GM19452 (cell line): ENCODE results near the gene BRINP3.

ENCODE experiments used
- ATAC-seq: cut with Tn5 transposase; IDR thresholded peaks from one replicate; pipeline ENCODE4 v1.9.1; 2021; ENCODE audit not compliant: unreplicated experiment

Gene BRINP3

GRCh38 chr1:190453550-190453949, 24.1 kb downstream of the BRINP3 start:
- ATAC-seq, result no peak

DNA sequence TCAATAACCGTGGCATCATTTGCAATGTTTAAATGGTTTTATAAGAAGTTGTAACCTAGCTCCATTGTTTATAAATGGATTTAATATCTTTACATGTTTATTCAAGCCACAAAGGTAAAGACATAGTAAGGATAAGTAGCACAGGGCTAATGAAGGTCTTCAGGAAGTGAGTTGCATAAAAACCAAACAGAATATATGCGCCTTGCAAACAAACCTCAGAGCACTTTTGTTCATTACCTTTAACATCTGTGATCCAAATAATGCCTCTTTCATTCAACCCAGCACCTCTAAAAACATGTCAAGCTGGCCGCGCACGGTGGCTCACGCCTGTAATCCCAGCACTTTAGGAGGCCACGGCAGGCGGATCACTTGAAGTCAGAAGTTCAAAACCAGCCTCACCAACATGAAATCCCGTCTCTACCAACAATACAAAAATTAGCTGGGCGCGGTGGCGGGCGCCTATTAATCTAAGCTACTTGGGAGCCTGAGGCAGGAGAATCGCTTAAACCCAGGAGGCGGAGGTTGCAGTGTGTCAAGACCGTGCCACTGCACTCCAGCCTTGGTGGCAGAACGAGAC, 25.3 kb downstream of the BRINP3 start:
- no peak for ATAC-seq

- ATAC-seq, result no peak
Observed at GRCh38 chr1:190444464-190444863, 33.2 kb downstream of the BRINP3 start.

GRCh38 chr1:190439447-190439846, 38.2 kb downstream of the BRINP3 start:
- ATAC-seq, result no peak

DNA sequence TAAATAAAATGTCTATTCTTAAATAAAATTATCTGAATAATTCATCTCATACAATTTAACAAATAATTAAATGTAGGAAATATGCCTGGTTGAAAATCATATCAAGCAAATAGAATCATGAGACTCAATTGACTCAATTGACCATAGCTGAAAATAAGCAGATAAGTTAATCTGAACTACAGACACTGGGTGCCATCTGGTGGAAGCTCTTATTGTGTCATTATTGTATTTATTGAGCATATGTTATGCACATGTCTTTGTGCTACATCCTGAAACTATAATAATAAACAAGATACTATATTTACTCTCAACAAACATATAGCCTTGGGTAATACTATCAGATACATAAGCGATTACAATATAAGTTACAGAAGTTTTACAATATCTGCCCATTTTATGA, 41.0 kb downstream of the BRINP3 start:
- no peak for ATAC-seq

DNA sequence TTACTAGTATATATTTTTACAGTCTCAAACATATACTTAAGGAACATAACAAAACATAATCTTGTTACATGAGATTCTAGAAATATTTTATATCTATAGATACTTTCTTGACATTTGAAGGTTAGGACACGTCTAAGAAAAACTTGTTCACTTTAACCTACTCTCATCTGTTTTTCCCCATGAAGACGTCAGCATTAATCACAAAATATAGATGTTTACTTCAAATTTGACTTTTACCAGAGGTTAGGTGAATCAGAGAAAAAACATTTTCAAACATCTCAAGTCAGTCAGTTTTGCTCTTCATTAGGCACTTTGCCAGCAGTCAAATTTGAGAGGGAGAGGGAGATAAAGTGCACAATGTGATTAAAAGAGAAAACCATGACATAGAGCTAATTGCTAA, 47.7 kb downstream of the BRINP3 start:
- ATAC-seq, result no peak

DNA sequence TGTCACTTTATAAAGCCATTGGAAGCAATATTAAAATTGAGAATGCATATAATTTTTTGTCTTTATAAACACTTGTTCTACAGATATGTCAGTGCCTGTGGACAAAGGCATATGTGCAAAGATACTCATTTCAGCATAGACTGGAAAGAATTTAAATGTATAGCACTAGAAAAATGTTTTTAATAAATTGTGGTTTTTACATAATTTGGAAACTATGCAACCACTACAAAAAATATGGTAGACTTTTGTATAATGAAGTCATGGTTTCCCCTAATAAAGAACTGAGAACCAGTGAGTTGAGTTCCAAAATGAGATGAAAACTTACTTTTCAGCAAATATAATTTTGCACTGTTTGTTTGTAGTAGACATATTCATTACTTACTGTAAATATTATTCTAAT, 48.5 kb downstream of the BRINP3 start:
- ATAC-seq, result no peak

DNA sequence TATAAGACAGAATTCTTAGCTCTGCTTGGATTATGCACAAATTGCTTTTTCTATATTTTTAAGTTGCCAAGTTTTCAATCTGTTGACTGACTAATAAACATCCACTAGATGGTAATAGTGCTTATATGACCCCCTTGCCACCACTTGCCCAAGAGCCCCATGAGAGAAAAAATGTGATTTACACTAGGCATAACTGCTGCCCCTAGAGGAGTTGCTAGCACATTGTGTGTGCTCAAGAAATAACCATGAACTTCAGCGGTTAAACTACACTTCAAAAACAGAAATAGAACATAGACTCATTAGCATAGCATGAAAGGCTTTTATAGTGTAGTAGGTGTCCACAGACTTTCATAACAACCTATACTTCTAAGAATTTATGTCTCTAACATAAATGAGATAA, 61.4 kb downstream of the BRINP3 start:
- no peak for ATAC-seq

GRCh38 chr1:190413142-190413541, 64.5 kb downstream of the BRINP3 start:
- ATAC-seq, result no peak

DNA sequence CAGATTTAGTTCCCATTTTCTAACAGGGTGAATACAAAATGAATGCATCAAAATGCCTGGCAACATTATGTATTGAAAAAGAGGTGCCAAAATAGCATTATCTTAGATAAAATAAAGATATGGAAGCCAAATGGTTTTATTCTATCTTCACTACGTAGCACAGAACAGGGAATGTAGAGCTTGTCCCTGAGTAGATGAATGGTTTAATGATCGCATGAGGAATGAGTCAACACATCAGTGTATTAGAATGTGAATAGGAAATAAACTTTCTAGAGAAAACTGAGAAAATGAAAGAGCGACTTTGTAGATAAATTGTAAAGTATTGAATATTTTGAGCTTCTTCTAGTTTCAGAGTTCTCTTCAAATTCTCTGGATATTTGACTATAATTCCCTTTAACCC, 74.3 kb downstream of the BRINP3 start:
- ATAC-seq, result no peak

- no peak for ATAC-seq
Observed at GRCh38 chr1:190399233-190399632, 78.4 kb downstream of the BRINP3 start.

- no peak for ATAC-seq
Observed at GRCh38 chr1:190391582-190391981, 86.1 kb downstream of the BRINP3 start.

DNA sequence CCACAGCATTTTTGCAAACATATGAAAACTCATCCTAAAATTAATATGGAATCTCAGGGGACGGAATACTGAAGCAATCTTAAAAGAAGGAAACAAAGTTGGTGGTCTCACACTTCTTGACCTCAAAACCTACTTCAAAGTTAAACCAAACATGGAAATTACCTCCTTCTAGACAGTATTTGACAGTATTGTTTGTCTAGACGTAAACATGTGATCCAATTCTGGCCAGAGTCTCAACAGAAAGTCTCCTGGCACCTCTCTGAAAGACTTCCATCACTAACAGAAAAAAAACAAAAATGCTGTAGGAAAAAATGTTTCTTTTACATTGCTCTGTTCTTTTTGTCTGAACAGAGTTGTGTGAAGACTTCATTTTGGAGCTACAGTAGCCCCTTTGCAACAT, 99.7 kb downstream of the BRINP3 start:
- no peak for ATAC-seq

- ATAC-seq, result no peak
Observed at GRCh38 chr1:190377294-190377693, 100.4 kb downstream of the BRINP3 start.

GRCh38 chr1:190376044-190376443, 101.6 kb downstream of the BRINP3 start:
- ATAC-seq, result no peak

DNA sequence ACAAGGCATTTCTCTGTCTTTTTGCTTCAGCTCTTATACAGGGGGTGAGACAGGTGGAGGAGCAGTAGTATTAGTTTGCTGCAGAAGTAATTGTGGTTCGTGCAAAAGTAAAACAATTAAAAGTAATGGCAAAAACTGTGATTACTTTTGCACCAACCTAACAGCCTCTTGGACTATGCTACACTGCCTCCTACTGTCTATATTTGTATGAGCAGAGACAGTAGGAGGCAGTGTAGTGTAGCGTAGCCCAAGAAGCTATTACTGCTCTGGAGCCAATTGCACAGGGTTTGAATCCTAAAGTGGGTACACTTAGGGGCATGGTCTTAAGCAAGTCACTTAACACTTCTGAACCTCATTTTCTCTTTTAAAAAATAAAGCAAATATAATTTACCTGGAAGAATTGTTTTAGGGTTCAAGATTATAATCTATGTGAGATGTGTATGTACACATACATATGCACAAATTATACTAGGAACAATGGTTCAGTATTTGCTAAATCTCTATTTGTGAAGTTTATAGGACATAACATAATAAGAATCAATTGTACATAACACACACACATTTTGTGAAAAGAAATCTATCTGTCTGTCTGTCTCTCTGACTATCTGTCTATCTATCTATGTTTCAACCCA, 103.8 kb downstream of the BRINP3 start:
- no peak for ATAC-seq

DNA sequence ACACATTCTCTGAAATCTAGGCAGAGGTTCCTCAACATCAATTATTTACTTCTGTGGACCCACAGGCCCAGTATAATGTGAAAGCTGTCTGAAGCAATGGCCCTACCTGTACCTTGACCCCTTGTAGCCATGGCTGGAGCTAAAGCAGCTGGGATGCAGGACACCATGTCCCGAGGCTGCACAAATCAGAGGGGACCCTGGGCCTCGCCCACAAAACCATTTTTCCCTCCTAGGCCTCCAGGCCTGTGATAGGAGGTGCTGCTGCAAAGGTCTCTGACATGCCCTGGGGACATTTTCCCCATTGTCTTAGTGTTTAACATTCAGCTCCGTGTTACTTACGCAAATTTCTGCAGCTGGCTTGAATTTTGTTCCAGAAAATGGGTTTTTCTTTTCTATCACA, 110.5 kb downstream of the BRINP3 start:
- no peak for ATAC-seq

GRCh38 chr1:190365283-190365682, 112.4 kb downstream of the BRINP3 start:
- ATAC-seq, result no peak

DNA sequence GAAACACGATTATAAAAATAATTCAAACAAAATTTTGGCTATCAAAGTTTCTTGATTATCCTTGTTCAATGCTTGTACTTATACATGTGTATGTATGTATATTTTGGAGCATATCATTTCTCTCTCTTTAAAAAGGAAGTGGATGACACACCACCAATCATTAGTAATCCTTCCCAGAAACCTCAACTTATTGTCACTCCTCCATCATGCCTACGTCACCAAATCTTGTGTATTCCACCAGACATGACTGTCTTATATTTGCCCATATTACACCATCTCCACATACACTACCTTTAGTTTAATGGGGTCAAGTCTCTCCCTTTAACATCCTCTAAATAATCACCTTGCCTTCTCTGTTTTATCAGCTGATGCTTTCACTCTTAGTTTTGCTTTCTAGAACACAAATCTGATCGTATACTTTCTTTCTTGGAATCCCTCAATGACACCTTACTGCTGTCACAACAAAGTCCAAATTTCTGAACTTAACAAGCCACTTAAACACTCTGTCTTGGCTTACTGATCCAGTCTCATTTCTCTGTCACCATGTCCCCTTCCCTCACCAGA, 124.0 kb downstream of the BRINP3 start:
- no peak for ATAC-seq

DNA sequence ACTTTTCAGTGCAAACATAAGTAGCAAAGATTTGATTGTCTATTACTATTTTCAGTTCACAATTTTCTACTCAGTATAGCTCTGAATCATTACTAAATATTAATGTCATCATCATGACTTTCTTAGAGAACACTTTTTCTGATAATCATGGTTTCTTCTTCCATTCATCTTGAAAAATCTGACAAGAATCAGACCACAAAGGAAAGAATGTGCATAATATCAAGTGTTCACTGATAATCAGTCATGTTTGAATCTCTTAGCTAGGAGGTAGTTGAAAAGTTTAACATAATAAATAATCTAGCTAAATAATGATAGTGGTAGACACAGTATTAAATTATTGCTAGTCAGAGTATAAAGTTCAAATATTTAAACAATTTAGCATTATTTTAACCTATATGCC, 133.2 kb downstream of the BRINP3 start:
- no peak for ATAC-seq

DNA sequence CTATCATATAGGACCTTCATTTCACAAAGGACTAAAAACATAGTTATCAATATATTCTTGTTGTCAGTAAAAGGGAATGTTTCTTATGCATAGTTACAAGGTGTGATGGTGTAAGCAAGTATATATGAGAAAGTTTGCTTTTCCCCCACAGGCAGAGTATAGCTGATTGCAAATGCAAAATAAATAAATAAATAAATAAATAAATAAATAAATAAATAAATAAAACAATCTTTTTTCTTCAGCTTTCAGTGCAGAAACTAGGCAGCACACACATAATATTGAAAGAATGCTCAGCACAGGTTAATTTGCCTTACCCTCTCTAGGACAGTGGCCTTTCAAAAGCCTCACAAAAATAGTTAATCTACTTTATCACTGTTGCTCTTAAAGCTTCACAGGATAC, 138.8 kb downstream of the BRINP3 start:
- no peak for ATAC-seq

- ATAC-seq, result no peak
Observed at GRCh38 chr1:190328871-190329270, 148.8 kb downstream of the BRINP3 start.

GRCh38 chr1:190328361-190328760, 149.3 kb downstream of the BRINP3 start:
- ATAC-seq, result no peak
